ENCODE measurements around the gene STARD3.

DNA sequence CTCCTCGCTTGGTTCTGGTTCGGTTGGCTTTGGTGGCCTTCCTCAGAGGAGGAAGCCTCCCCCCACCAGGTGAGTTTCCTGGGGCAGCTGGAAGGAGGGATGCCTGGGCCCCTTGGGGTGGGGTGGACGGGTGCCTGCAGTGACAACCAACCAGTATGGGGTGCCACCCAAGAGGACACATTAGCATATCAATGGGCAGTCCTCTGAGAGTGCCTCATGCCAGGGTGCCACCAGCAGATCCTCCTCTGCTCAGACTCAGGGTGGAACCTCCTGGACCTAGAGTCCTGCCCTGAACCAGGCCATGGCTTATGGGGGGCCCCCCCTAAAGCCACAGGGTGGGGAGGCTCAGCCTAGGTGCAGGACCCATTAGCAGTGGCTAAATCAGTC, 7.5 kb upstream of the STARD3 start:
- TF ChIP-seq POLR2AphosphoS5 (IDR thresholded peaks at IDR 0.05; ENCODE audit: low read depth, low read length) (no peak), TCF7L2 (IDR thresholded peaks at IDR 0.05; ENCODE audit: low read depth, low read length) (no peak)
- TF ChIP-seq, protein P1, sequence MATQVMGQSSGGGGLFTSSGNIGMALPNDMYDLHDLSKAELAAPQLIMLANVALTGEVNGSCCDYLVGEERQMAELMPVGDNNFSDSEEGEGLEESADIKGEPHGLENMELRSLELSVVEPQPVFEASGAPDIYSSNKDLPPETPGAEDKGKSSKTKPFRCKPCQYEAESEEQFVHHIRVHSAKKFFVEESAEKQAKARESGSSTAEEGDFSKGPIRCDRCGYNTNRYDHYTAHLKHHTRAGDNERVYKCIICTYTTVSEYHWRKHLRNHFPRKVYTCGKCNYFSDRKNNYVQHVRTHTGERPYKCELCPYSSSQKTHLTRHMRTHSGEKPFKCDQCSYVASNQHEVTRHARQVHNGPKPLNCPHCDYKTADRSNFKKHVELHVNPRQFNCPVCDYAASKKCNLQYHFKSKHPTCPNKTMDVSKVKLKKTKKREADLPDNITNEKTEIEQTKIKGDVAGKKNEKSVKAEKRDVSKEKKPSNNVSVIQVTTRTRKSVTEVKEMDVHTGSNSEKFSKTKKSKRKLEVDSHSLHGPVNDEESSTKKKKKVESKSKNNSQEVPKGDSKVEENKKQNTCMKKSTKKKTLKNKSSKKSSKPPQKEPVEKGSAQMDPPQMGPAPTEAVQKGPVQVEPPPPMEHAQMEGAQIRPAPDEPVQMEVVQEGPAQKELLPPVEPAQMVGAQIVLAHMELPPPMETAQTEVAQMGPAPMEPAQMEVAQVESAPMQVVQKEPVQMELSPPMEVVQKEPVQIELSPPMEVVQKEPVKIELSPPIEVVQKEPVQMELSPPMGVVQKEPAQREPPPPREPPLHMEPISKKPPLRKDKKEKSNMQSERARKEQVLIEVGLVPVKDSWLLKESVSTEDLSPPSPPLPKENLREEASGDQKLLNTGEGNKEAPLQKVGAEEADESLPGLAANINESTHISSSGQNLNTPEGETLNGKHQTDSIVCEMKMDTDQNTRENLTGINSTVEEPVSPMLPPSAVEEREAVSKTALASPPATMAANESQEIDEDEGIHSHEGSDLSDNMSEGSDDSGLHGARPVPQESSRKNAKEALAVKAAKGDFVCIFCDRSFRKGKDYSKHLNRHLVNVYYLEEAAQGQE (IDR thresholded peaks at IDR 0.05; ENCODE audit: insufficient read depth in 1 of 2, low read depth in 2 of 2, low read length in 1 of 2), result no peak
- TF ChIP-seq, protein P2, sequence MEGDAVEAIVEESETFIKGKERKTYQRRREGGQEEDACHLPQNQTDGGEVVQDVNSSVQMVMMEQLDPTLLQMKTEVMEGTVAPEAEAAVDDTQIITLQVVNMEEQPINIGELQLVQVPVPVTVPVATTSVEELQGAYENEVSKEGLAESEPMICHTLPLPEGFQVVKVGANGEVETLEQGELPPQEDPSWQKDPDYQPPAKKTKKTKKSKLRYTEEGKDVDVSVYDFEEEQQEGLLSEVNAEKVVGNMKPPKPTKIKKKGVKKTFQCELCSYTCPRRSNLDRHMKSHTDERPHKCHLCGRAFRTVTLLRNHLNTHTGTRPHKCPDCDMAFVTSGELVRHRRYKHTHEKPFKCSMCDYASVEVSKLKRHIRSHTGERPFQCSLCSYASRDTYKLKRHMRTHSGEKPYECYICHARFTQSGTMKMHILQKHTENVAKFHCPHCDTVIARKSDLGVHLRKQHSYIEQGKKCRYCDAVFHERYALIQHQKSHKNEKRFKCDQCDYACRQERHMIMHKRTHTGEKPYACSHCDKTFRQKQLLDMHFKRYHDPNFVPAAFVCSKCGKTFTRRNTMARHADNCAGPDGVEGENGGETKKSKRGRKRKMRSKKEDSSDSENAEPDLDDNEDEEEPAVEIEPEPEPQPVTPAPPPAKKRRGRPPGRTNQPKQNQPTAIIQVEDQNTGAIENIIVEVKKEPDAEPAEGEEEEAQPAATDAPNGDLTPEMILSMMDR (IDR thresholded peaks at IDR 0.05), result no peak
